Measurements from ENCODE around the gene HOXC12. TPM values are rescaled to one million over a fixed set of nuclear protein-coding genes. Genes with fewer than 3 reads are reported as not detected.

The HOXC12 gene
- total and polyA plus RNA-seq, 2 donors (not counting 1 experiment from before 2014, with no cell fraction given), result not detected

DNA sequence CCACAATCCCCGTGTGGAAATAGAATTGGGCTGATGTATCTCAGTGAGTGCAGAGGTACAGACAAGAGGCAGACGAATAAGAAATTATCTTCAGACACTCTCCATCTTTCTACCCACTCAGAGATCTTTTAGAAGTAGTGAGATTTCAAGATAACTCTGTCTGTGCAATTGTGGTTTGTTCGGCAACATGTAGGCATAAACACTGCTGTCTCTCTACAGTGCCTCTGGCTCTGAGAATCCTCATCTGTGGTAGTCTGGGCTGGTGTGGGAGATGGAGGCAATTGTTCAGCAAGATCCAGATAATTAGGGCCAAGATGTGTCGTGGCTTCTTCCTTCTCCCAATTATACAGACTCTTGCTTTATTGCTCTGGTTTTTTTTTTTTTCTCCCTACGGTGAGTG is 13.0 kb upstream of the HOXC12 start:
- Histone ChIP-seq H2AFZ (ENCODE audit: insufficient read depth, low read depth, low read length, poor library complexity, severe bottlenecking) (no peak overlapping the region), H3K4me2 (replicated peaks; ENCODE audit: low read depth, low read length, poor library complexity, severe bottlenecking) (no peak overlapping the region), H3K27ac (ENCODE audit: low read length in 2 of 2) (no peak overlapping the region), H3K4me3 (ENCODE audit: control extremely low read depth in 1 of 5, extremely low read depth in 1 of 5, insufficient read depth in 1 of 5, low read depth in 2 of 5, low read length in 4 of 5) (no peak overlapping the region), H4K20me1 (ENCODE audit: control insufficient read depth, insufficient read depth, low read length, poor library complexity, severe bottlenecking) (no peaks in the 10 kb centered on the region), H3K9ac (ENCODE audit: low read length) (no peak overlapping the region), H3K27me3 (replicated peaks in 1 of 4; ENCODE audit: control extremely low read depth in 1 of 4, control insufficient read depth in 3 of 4, insufficient read depth in 4 of 4, low read length in 3 of 4) (peaks cover 0 to 87% (median 80%) of the 10 kb centered on the region in 4 experiments), H3K36me3 (replicated peaks in 1 of 2; ENCODE audit: control extremely low read depth in 1 of 2, control insufficient read depth in 1 of 2, extremely low read depth in 1 of 2, insufficient read depth in 2 of 2, low read length in 1 of 2) (no peaks in the 10 kb centered on the region), H3K4me1 (ENCODE audit: control insufficient read depth in 2 of 2, insufficient read depth in 2 of 2, low read length in 2 of 2) (peaks cover 4 to 20% of the 10 kb centered on the region in 2 donors), H3K79me2 (ENCODE audit: control insufficient read depth, insufficient read depth, low read length) (no peaks in the 10 kb centered on the region), H3K9me3 (ENCODE audit: control extremely low read depth in 1 of 3, control insufficient read depth in 2 of 3, insufficient read depth in 1 of 3, low read length in 2 of 3) (peaks cover 0 to 43% (median 1%) of the 10 kb centered on the region in 3 donors)
- Mint-ChIP-seq H3K27ac (no peak overlapping the region), H3K9me3 (ENCODE audit: insufficient read depth) (no peaks in the 10 kb centered on the region), H3K4me3 (no peak overlapping the region), H3K4me1 (no peaks in the 10 kb centered on the region), H3K27me3 (peaks cover 76% of the 10 kb centered on the region)
- DNase-seq (no peak), ATAC-seq (ENCODE audit: low read depth) (no peak)
- no CpG with 5 or more reads among the region's 5 CpGs for WGBS (ENCODE audit: insufficient coverage)
- POLR2A ChIA-PET, result no interaction called here
- intact Hi-C loops (cut with micrococcal nuclease), result loop anchor here (5.0 kb wide), 1 partner anchor 46 kb away; the partner anchor contains the start of gene HOXC10
- TF ChIP-seq, protein P1, sequence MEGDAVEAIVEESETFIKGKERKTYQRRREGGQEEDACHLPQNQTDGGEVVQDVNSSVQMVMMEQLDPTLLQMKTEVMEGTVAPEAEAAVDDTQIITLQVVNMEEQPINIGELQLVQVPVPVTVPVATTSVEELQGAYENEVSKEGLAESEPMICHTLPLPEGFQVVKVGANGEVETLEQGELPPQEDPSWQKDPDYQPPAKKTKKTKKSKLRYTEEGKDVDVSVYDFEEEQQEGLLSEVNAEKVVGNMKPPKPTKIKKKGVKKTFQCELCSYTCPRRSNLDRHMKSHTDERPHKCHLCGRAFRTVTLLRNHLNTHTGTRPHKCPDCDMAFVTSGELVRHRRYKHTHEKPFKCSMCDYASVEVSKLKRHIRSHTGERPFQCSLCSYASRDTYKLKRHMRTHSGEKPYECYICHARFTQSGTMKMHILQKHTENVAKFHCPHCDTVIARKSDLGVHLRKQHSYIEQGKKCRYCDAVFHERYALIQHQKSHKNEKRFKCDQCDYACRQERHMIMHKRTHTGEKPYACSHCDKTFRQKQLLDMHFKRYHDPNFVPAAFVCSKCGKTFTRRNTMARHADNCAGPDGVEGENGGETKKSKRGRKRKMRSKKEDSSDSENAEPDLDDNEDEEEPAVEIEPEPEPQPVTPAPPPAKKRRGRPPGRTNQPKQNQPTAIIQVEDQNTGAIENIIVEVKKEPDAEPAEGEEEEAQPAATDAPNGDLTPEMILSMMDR (IDR thresholded peaks at IDR 0.05), result no peak
- TF ChIP-seq EZH2 (IDR thresholded peaks at IDR 0.05; ENCODE audit: borderline replicate concordance, insufficient read depth, low read depth, low read length, poor library complexity, severe bottlenecking), result no peak
- CTCF ChIA-PET, result interaction anchor here (0.8 kb wide), 1 partner anchor 64 kb away, joined by 3 read pairs; no protein-coding TSS in a partner anchor

DNA sequence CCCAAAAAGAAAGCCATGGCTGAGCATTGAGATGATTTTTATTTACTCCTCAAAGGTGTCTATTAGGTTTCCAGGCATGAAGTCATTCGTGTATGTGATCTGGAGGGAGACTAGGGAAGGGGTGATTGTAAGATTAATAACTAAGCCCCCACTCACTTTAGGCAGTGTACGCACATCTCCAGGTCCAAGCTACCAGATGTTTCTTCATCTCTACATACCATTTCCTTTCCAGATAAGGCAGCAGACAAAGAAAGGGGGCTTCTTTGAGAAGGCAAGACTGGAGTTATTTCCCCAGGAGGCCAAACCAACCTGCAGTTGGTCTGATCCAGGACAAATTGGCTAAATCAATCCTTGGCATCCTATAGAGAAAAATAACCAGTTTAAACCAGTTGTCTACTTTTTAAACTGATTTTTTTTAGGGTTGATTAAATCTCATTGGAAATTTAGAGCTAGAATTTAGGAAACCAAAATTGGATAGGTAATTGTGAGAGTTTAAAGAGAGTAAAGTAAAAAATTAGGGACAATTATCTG is 12.2 kb upstream of the HOXC12 start:
- no peak for TF ChIP-seq EZH2 (IDR thresholded peaks at IDR 0.05; ENCODE audit: borderline replicate concordance, insufficient read depth, low read depth, low read length, poor library complexity, severe bottlenecking)
- TF ChIP-seq, protein P1 (IDR thresholded peaks at IDR 0.05), result no peak
- H3K9ac ChIP-seq (ENCODE audit: low read length), result no peak overlapping the region
- peaks cover 0 to 37% (median 1%) of the 10 kb centered on the region in 3 donors for H3K9me3 ChIP-seq (ENCODE audit: control extremely low read depth in 1 of 3, control insufficient read depth in 2 of 3, insufficient read depth in 1 of 3, low read length in 2 of 3)
- no CpG with 5 or more reads among the region's 2 CpGs for WGBS (ENCODE audit: insufficient coverage)
- H4K20me1 ChIP-seq (ENCODE audit: control insufficient read depth, insufficient read depth, low read length, poor library complexity, severe bottlenecking), result no peaks in the 10 kb centered on the region
- POLR2A ChIA-PET, result no interaction called here
- no peak overlapping the region for H3K27ac ChIP-seq (ENCODE audit: low read length in 2 of 2)
- Mint-ChIP-seq H3K27me3 (peaks cover 73% of the 10 kb centered on the region), H3K9me3 (ENCODE audit: insufficient read depth) (no peaks in the 10 kb centered on the region), H3K27ac (no peak overlapping the region), H3K4me1 (no peaks in the 10 kb centered on the region), H3K4me3 (no peak overlapping the region)
- H3K27me3 ChIP-seq (replicated peaks in 1 of 4; ENCODE audit: control extremely low read depth in 1 of 4, control insufficient read depth in 3 of 4, insufficient read depth in 4 of 4, low read length in 3 of 4), result peaks cover 0 to 87% (median 79%) of the 10 kb centered on the region in 4 experiments
- no peak overlapping the region for H2AFZ ChIP-seq (ENCODE audit: insufficient read depth, low read depth, low read length, poor library complexity, severe bottlenecking)
- no peak overlapping the region for H3K4me3 ChIP-seq (ENCODE audit: control extremely low read depth in 1 of 5, extremely low read depth in 1 of 5, insufficient read depth in 1 of 5, low read depth in 2 of 5, low read length in 4 of 5)
- intact Hi-C loops (cut with micrococcal nuclease), result loop anchor here (5.0 kb wide), 1 partner anchor 45 kb away; the partner anchor contains the start of gene HOXC10
- H3K36me3 ChIP-seq (replicated peaks in 1 of 2; ENCODE audit: control extremely low read depth in 1 of 2, control insufficient read depth in 1 of 2, extremely low read depth in 1 of 2, insufficient read depth in 2 of 2, low read length in 1 of 2), result no peaks in the 10 kb centered on the region
- no peaks in the 10 kb centered on the region for H3K79me2 ChIP-seq (ENCODE audit: control insufficient read depth, insufficient read depth, low read length)
- peaks cover 4 to 20% of the 10 kb centered on the region in 2 donors for H3K4me1 ChIP-seq (ENCODE audit: control insufficient read depth in 2 of 2, insufficient read depth in 2 of 2, low read length in 2 of 2)
- no peak for ATAC-seq (ENCODE audit: low read depth)
- CTCF ChIA-PET, result interaction anchor here (1.1 kb wide), 1 partner anchor 9 kb away, joined by 3 read pairs; no protein-coding TSS in a partner anchor
- no peak overlapping the region for H3K4me2 ChIP-seq (replicated peaks; ENCODE audit: low read depth, low read length, poor library complexity, severe bottlenecking)
- DNase-seq, result no peak
